Esophagus muscularis mucosa (tissue), 4 donors: ENCODE results near the gene AK8. TPM values are rescaled to one million over a fixed set of nuclear protein-coding genes. Genes with fewer than 3 reads are reported as not detected.

Experiments used
- DNase-seq: peaks from one replicate; pipeline ENCODE4 v3.0.0-alpha.2; 2017; ENCODE audit errors: extremely low spot score
- H3K27ac ChIP-seq, 4 donors: fragments of 200-600 bp; sonication (generic); replicated peaks in 1 of 4; 1 replicate in 3 of 4; 2 replicates in 1 of 4; pipeline ENCODE4 v1.5.1; 2016 to 2019; ENCODE audit warnings: mild to moderate bottlenecking in 1 of 4
- H3K27me3 ChIP-seq, 4 donors: fragments of 200-600 bp; sonication (generic); one replicate each; pipeline versions ENCODE4 v1.5.1 to v1.6.0; 2016 to 2019
- H3K36me3 ChIP-seq, 4 donors: fragments of 200-600 bp; sonication (generic); one replicate each; pipeline ENCODE4 v1.5.1; 2016 to 2019
- H3K4me1 ChIP-seq, 4 donors: fragments of 200-600 bp; sonication (generic); one replicate each; pipeline ENCODE4 v1.5.1; 2016 to 2019
- H3K4me3 ChIP-seq, 4 donors: fragments of 200-600 bp; sonication (generic); 1 replicate in 2 of 4; 2 replicates in 2 of 4; pipeline ENCODE4 v1.5.1; 2016 to 2019; ENCODE audit warnings: mild to moderate bottlenecking in 4 of 4, moderate library complexity in 1 of 4
- H3K9me3 ChIP-seq, 4 donors: fragments of 200-600 bp; sonication (generic); 1 replicate in 3 of 4; 2 replicates in 1 of 4; pipeline ENCODE4 v1.5.1; 2016 to 2019
- CTCF ChIP-seq, 3 experiments: fragments of 200-600 bp in 2 of 3; fragments of 450-650 bp in 1 of 3; sonication (generic) in 2 of 3; IDR thresholded peaks; one replicate each; pipeline ENCODE4 v1.5.1; 2017 to 2019; ENCODE audit warnings: antibody characterized with exemption in 3 of 3, mild to moderate bottlenecking in 2 of 3, moderate library complexity in 1 of 3
- EP300 ChIP-seq: sonication (generic); formaldehyde crosslinking; IDR thresholded peaks from one replicate; pipeline ENCODE4 v1.6.1; 2017; ENCODE audit warnings: antibody characterized with exemption
- POLR2A ChIP-seq: fragments of 450-650 bp; IDR thresholded peaks from one replicate; pipeline ENCODE4 v1.6.1; 2017; ENCODE audit warnings: antibody characterized with exemption, moderate library complexity, mild to moderate bottlenecking, low read depth
- POLR2AphosphoS5 ChIP-seq, 2 donors: sonication (generic); formaldehyde crosslinking; IDR thresholded peaks; one replicate each; pipeline ENCODE4 v1.6.1; 2017; ENCODE audit warnings: antibody characterized with exemption in 2 of 2
- WGBS: methylation state at CpG from one replicate; pipeline ENCODE4 v1.1.5; 2018; 5-methylcytosine and 5-hydroxymethylcytosine counted together
- intact Hi-C: fragments of 100-400 bp; cut with DNase I; formaldehyde crosslinking; loops from one replicate; pipeline ENCODE4 v1.15.1; 2023
- total RNA-seq, 4 donors: library from RNA; depleted of rRNA; stranded (reverse); fragments of >200 nt; gene quantifications; one replicate each; pipeline versions ENCODE4 v1.1.0 to v1.2.1, GENCODE V29; 2016

Gene AK8
- total RNA-seq, 4 donors from 2014 or later: 0.39 to 1.5 (median 0.90) TPM

GRCh38 chr9:132742821-132743311 lies 135.2 kb downstream of the AK8 start:
- Histone ChIP-seq H3K4me3 (no peak overlapping the region), H3K4me1 (peaks cover 3 to 12% (median 8%) of the 10 kb centered on the region in 4 donors), H3K36me3 (no peaks in the 10 kb centered on the region), H3K9me3 (no peaks in the 10 kb centered on the region), H3K27ac (no peak overlapping the region), H3K27me3 (peaks cover 0 to 60% (median 19%) of the 10 kb centered on the region in 4 donors)
- intact Hi-C loops: no loop called here
- DNase-seq: no peak
- 44% methylated on average over 9 of the region's 17 CpGs for WGBS
- TF ChIP-seq POLR2A (no peak), POLR2AphosphoS5 (IDR thresholded peaks at IDR 0.05) (no peak), EP300 (no peak), CTCF (IDR thresholded peaks at IDR 0.05) (no peak)

- Histone ChIP-seq H3K4me3 (no peak overlapping the region), H3K36me3 (no peaks in the 10 kb centered on the region), H3K27ac (no peak overlapping the region), H3K9me3 (no peaks in the 10 kb centered on the region), H3K27me3 (peaks cover 0 to 60% (median 19%) of the 10 kb centered on the region in 4 donors), H3K4me1 (peaks cover 3 to 12% (median 8%) of the 10 kb centered on the region in 4 donors)
- no peak for TF ChIP-seq EP300
- TF ChIP-seq CTCF (IDR thresholded peaks at IDR 0.05): no peak
- TF ChIP-seq POLR2A: no peak
- TF ChIP-seq POLR2AphosphoS5 (IDR thresholded peaks at IDR 0.05): no peak
- intact Hi-C loops: no loop called here
- WGBS: 95% methylated on average over 11 of the region's 15 CpGs
- no peak for DNase-seq
Observed at GRCh38 chr9:132740526-132741309, 137.4 kb downstream of the AK8 start.

GRCh38 chr9:132739710-132740310 lies 138.3 kb downstream of the AK8 start:
- peaks cover 3 to 12% (median 6%) of the 10 kb centered on the region in 4 donors for H3K4me1 ChIP-seq
- WGBS: 96% methylated on average over 9 of the region's 9 CpGs
- no peak for TF ChIP-seq POLR2AphosphoS5 (IDR thresholded peaks at IDR 0.05)
- no peak for TF ChIP-seq CTCF (IDR thresholded peaks at IDR 0.05)
- TF ChIP-seq EP300: no peak
- no peak for TF ChIP-seq POLR2A
- DNase-seq: no peak
- H3K27ac ChIP-seq: no peak overlapping the region
- H3K36me3 ChIP-seq: no peaks in the 10 kb centered on the region
- no peak overlapping the region for H3K4me3 ChIP-seq
- H3K9me3 ChIP-seq: no peaks in the 10 kb centered on the region
- intact Hi-C loops: no loop called here
- peaks cover 0 to 51% (median 19%) of the 10 kb centered on the region in 4 donors for H3K27me3 ChIP-seq

GRCh38 chr9:132733260-132733815 lies 144.7 kb downstream of the AK8 start:
- Histone ChIP-seq H3K9me3 (no peaks in the 10 kb centered on the region), H3K27me3 (peaks cover 0 to 17% (median 0%) of the 10 kb centered on the region in 4 donors), H3K4me1 (peaks cover 0 to 11% (median 4%) of the 10 kb centered on the region in 4 donors), H3K4me3 (no peak overlapping the region), H3K36me3 (no peaks in the 10 kb centered on the region), H3K27ac (no peak overlapping the region)
- TF ChIP-seq CTCF (IDR thresholded peaks at IDR 0.05) (no peak), POLR2A (no peak), POLR2AphosphoS5 (IDR thresholded peaks at IDR 0.05) (no peak), EP300 (no peak)
- WGBS: 71% methylated on average over 22 of the region's 22 CpGs
- intact Hi-C loops: no loop called here
- no peak for DNase-seq
